DMS79 treated with DMSO at 0.1 percent for 48 hours (cell line): ENCODE measurements around the gene SASH3.

ENCODE experiments used
- DNase-seq: peaks from one replicate; lab custom pipeline; 2025; lab: John Stamatoyannopoulos, UW

SASH3 gene

GRCh38 chrX:129783291-129783713, 3.6 kb downstream of the SASH3 start:
- DNase-seq, result no peak

GRCh38 chrX:129784371-129784770, 4.6 kb downstream of the SASH3 start:
- DNase-seq, result no peak

DNA sequence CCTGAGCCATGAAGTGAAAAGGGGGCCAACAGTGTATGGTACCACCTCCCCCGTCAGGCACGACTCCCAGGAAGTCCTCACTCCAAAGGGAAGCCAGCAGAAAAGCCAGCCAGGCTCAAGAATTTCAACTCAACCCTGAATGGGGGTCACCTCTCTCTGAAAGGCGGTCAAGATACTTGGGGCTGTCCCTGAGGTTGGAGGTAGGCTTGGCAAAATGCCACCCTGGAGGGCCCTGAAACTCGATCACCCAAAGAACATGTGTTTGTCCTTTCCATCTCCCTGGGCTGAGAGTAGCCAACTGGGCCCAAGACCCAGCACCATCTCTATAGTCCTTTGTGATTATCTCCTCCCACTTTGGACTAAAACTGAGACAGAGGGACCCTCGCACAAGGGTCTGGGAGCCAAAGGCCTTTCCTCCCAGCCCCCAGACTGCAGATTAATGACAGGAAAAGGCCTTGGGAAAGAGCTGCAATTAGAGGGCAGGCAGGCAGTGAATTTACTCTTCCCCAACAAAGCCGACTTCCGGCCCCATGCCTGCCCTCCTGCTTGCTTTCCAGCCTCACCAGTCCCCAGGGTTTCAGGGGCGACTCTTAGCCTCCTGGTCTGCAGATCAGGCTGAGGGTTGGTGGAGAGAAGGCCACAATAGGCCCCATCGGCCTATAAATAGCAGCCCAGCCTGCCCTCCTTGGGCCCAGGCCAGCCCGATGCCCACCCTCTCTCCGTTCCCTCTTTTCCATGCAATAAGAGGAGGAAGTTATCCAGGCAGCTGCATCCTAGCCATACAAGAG, 5.6 kb downstream of the SASH3 start:
- no peak for DNase-seq

- DNase-seq, result no peak
Observed at GRCh38 chrX:129786210-129786651, 6.5 kb downstream of the SASH3 start.

DNA sequence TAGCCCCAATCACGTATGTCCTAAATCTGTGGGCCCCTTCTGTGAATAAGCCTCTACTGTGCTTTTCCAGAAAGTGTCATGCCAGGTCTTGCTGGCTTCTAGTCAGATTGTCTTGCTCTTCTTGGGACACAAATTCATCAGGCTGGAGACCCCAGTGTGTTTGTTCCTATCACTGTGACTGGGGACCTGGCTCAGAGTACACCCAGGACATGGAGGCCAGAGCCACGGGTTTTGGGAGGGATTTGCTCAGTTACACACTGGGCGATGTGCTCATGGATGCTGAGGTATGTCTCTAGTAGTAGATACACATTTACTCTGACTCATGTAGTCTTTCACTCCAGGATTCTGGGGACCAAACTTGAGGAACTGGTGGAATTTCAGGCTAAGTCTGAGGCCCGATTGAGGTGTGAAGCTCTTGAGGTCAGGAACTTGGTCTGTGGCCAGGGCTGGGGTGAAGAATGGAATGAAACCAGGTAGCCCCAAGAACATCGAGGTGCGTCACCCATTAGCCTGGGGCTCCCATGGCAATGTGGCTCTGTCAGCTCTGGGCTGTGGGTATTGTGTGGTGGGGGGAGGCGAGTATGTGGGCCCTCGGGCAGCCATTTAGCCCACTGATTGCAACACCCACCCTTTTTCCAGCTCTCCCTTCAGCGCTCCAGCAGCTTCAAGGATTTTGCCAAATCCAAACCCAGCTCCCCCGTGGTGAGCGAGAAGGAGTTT, 7.7 kb downstream of the SASH3 start:
- no peak for DNase-seq

- no peak for DNase-seq
Observed at GRCh38 chrX:129788527-129788926, 8.8 kb downstream of the SASH3 start.

- DNase-seq, result no peak
Observed at GRCh38 chrX:129790146-129790545, 10.4 kb downstream of the SASH3 start.

DNA sequence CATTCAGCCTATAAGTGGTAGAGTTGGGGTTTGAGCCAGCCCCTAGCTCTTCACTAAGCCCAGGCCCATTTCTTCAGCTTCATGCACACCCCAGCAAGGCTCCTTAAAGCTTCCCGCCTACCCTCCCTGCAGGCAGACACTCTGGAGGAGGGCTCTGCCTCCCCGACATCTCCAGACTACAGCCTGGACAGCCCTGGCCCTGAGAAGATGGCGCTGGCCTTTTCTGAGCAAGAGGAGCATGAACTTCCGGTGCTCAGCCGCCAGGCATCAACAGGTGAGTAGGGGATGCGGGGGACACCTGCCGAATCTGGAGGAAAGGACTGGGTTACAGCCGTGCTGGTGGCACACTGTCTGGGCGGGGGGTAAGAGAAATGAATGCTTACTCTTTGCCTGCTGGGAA, 11.1 kb downstream of the SASH3 start:
- DNase-seq, result no peak

- no peak for DNase-seq
Observed at GRCh38 chrX:129791336-129791735, 11.6 kb downstream of the SASH3 start.

DNA sequence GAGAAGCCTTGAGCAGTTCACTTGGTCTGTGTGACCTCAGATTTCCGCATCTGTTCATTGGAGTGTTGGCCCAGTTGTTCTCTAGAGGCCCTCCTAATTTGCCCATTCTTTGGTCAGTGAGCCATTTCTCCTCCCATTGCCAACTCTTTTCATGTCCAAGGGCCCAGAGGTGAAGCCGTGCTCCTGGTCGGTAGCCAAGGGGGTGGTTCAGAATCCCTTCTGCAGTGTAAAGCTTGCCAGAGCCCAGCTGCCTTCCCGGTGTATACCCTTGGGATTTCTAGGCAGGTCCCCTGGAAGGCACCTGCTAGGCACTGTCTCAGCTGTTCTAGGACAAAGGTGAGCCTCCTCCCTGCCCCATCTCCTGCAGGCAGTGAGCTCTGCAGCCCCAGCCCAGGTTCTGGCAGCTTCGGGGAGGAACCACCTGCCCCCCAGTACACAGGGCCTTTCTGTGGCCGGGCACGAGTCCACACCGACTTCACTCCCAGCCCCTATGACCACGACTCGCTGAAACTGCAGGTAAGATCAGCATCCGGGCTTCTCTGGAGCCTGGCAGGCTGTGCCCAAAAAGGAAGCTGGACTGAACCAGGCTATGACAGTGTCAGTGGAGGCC, 12.3 kb downstream of the SASH3 start:
- peak; percentile 13 for DNase-seq

DNA sequence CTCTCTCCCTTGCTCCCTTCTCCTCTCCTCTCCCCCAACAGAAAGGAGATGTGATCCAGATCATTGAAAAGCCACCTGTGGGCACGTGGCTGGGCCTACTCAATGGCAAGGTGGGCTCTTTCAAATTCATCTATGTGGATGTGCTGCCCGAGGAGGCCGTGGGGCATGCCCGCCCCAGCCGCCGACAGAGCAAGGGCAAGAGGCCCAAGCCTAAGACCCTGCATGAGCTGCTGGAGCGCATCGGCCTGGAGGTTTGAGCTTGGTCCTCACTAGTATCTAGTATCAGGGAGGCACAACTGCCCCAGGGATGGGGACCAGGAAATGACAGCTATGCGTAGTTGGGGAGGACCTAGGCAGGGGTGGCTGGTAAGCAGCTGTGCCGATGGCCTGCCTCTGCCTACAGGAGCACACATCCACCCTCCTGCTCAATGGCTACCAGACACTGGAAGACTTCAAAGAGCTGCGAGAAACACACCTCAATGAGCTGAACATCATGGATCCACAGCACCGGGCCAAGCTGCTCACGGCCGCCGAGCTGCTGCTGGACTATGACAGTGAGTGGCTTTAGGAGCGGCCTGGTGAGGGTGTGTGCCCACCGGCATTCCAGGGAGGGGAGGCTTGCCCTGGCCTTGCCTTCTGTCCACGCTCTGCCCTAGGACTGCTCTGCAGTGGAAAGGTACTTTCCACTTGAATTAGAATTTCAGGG, 13.0 kb downstream of the SASH3 start:
- no peak for DNase-seq

DNA sequence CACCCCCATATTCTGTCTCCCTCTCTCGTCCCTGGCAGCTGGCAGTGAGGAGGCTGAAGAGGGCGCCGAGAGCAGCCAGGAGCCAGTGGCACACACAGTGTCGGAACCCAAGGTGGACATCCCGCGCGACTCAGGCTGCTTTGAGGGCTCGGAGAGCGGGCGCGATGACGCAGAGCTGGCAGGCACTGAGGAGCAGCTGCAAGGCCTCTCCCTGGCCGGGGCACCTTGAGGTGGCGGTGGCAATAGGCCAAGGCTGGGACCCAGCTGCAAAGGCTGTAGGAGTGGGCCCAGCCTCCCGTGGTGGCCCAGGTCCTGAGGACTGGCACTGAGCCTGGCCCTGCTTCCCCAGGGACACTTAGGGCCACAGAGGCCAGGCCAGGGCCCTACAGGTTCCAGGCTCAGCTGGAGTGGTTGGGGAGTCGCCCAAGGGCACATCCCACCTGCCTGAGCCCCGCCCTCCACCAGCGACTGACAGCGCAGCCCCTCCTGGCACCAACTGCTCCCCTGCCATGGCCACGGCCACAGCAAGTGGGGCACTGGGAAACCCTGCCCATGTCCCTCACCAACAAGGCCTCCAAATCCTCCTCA, 13.9 kb downstream of the SASH3 start:
- peak; percentile 83 for DNase-seq

DNA sequence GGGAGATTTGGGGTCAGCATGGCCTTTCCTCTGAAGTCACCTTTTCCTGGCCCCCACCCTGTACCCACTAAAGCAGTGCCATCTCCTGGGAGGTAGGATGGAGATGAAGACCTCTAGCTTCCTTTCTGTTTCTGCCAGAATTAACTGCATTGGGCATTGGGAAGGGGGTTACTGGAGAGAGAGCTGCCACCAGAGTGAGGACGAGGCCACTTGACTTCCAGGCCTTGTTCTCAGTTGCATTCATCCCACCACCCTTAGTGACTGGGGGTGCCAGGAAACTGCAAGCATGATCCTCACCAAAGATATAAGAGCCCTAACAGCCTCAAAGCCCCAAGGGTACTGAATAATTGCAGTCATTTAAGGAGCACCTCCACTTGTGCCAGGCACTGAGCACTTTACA, 15.8 kb downstream of the SASH3 start:
- DNase-seq, result no peak

GRCh38 chrX:129797251-129797906, 17.6 kb downstream of the SASH3 start:
- no peak for DNase-seq

DNA sequence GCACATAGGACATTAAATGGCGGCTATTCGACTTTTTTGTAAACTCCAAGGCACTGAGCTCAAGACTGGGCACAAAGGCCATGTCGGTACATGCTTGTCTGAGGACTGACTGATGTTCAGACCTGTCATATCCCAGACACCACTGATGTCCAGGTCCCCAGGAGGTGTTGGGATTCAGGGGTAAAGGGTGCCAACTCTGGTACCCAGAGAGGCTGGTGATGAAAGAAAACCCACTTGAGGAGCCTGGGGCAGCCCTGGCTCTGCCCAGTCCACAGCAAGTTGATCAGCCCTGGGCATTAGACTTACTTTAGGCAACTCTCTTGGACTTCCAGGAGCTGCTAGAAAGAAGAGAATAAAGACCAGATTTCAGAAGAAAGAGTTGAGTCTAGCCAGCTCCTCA, 18.7 kb downstream of the SASH3 start:
- DNase-seq, result no peak

DNA sequence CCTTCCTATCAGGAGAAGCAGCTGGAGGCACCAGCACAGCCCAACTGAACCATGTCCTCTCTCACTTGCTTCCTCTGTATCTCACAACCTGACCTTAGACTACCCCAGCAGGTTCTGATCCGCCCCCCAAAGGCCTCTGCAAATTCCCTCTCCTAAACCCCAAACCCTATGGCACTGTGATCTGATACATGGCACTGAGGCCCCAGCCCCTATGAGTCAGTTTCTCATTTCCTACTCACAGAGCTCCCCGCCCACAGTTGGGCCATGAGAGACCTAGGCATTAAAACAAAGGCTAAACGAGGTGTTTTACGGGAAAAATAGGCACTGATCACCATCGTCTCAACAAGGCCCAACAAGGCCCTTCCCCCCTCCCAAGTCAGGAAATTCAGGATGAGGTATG, 19.1 kb downstream of the SASH3 start:
- DNase-seq, result no peak

DNA sequence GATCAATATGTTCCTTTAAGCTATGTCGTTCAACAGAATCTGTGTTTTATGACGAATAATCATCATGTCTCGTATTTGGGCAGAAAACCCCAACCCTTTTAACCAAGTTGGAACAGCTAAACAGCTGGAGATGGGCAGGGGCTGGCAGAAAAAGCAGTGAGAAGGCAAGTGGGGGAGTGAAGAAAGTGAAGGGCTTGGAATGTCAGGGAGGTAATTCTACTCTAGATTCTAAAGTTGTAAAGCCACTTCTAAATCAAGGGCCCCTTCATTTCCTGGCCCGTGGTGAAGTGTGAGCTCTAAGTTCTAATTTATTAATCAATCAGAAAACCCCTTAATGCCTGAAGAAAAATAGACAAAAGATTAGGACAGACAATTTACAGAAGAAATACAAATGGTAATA, 20.4 kb downstream of the SASH3 start:
- DNase-seq, result peak; percentile 18

DNA sequence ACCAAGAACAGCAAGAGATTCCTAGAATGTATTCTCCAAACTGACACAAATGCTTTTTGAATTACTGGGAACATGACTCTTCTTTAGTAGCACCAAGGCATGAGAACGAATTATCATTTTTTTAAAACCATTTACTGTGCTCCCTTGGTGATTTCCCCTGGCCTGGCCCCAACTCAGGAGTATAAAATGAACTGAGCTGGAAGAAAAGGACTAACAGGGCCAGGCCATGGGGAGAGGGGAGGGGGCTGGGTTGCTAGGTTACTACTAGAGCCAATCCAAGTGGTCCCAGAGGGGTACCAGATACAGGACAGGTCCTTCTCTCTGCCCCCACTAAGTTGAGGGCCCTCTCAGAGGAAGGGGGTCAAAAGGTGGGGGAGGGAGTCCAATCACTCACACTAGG, 23.1 kb downstream of the SASH3 start:
- peak; percentile 9 for DNase-seq

DNA sequence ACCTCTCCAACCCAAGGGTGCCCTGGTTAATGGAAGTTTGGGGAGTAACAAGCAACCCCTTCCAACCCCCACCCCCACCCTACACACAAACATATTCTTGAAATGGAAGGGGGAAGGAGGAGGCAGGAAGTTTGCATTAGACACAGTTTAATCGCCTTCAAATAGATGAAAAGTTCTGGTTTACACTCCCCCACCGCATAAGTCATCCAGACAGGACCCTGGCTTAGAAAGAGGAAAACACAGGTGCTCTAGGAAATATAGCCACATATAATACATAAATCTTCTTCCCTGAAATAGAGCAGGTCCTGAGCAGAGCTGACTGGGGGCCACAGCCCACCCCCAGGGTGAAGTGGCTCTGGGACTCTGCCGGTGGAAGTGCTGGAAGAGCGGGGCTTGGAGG, 25.1 kb downstream of the SASH3 start:
- no peak for DNase-seq

- no peak for DNase-seq
Observed at GRCh38 chrX:129808158-129808828, 28.5 kb downstream of the SASH3 start.
